Stimulated activated memory B cell treated with anti-CD40 and anti-IgM and Interleukin-4, amounts not matched to agents 10 μg/mL and 1 μg/mL and 100 μg/mL, for 72 hours (primary cell): Measurements from ENCODE around the gene BTBD9.
"Not testable (repeated sequence)": the region's sequence is repeated elsewhere in the genome, so short reads cannot be mapped to it uniquely, and the experiment has no call there.

Experiments used
- ATAC-seq: fragments of 150-1000 bp; cut with Tn5 transposase; 2 replicates; pipeline ENCODE4 v1.10.0; 2021
- H3K27ac Mint-ChIP-seq: one replicate; pipeline ENCODE4 v1.8.0; 2022; ENCODE audit warnings: mild to moderate bottlenecking, mixed read lengths
- H3K27me3 Mint-ChIP-seq: one replicate; pipeline ENCODE4 v1.8.0; 2022; ENCODE audit warnings: mixed read lengths
- H3K36me3 Mint-ChIP-seq: one replicate; pipeline ENCODE4 v1.8.0; 2022; ENCODE audit warnings: mixed read lengths
- H3K4me1 Mint-ChIP-seq: one replicate; pipeline ENCODE4 v1.8.0; 2022; ENCODE audit warnings: mixed read lengths
- H3K4me3 Mint-ChIP-seq: one replicate; pipeline ENCODE4 v1.8.0; 2022; ENCODE audit warnings: mild to moderate bottlenecking, moderate library complexity, mixed read lengths
- H3K9me3 Mint-ChIP-seq: one replicate; pipeline ENCODE4 v1.8.0; 2022; ENCODE audit warnings: mixed read lengths

BTBD9 gene

GRCh38 chr6:38349795-38350194 lies 289.9 kb downstream of the BTBD9 start:
- H3K4me1 Mint-ChIP-seq: peaks cover 20% of the 10 kb centered on the region
- no peak for ATAC-seq
- no peak overlapping the region for H3K27ac Mint-ChIP-seq
- peaks cover 10% of the 10 kb centered on the region for H3K36me3 Mint-ChIP-seq
- H3K9me3 Mint-ChIP-seq: no peaks in the 10 kb centered on the region
- H3K4me3 Mint-ChIP-seq: no peak overlapping the region
- H3K27me3 Mint-ChIP-seq: no peaks in the 10 kb centered on the region

DNA sequence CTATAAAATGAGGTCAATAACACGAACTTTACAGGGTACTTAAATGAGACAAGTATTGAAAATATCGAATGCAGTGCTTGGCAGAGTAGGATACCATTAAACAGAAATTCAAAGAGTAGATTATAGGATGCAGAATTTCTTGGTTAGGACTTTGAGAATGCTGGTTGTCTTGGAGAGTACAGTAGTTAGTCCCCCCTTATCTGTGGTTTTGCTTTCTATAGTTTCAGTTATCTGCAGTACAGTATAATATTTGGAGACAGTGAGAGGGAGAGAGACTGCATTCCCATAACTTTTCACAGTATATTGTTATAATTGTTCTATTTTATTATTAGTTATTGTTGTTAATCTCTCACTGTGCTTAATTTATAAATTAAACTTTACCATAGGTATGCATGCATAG lies 290.5 kb downstream of the BTBD9 start:
- peaks cover 16% of the 10 kb centered on the region for H3K36me3 Mint-ChIP-seq
- no peak overlapping the region for H3K27ac Mint-ChIP-seq
- no peaks in the 10 kb centered on the region for H3K27me3 Mint-ChIP-seq
- H3K9me3 Mint-ChIP-seq: no peaks in the 10 kb centered on the region
- peaks cover 14% of the 10 kb centered on the region for H3K4me1 Mint-ChIP-seq
- no peak for ATAC-seq
- H3K4me3 Mint-ChIP-seq: no peak overlapping the region

DNA sequence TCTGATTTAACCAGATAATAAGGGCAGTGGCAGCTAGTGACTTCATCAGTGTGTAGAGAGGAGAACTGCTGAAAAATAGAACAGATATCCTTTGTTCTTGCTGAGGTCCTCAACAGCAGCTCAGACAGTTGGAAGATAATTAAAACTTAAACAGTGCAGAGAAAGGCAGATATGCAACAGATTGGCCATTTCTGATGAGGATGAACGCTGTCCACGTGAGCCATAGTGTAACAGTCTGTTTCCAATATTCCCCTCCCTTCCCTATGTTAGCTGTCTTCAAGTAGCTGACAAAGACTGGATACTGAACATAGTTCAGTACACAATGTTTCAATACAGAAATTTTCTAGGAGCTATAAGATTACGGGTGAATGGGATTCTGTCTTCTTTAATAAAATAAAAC lies 291.4 kb downstream of the BTBD9 start:
- ATAC-seq: no peak
- no peak overlapping the region for H3K4me3 Mint-ChIP-seq
- H3K9me3 Mint-ChIP-seq: no peaks in the 10 kb centered on the region
- H3K27me3 Mint-ChIP-seq: no peaks in the 10 kb centered on the region
- H3K27ac Mint-ChIP-seq: no peak overlapping the region
- H3K36me3 Mint-ChIP-seq: peaks cover 21% of the 10 kb centered on the region
- H3K4me1 Mint-ChIP-seq: peaks cover 6% of the 10 kb centered on the region

DNA sequence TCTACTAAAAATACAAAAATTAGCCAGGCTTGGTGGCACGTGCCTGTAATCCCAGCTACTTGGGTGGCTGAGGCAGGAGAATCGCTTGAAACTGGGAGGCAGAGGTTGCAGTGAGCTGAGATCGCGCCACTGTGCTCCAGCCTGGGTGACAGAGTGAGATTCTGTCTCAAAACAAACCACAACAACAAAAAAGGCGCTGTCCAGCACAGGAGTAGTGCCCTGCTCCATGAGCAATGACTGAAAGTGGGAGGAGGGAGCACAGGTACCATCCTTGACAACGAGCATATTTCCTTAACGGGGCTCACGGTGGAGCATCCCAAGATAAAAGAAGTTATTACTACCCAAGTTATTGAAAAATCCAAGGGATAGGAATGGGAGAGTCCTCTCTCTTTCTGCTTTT lies 291.9 kb downstream of the BTBD9 start:
- peaks cover 21% of the 10 kb centered on the region for H3K36me3 Mint-ChIP-seq
- H3K27ac Mint-ChIP-seq, H3K4me1 Mint-ChIP-seq, ATAC-seq, H3K9me3 Mint-ChIP-seq, H3K27me3 Mint-ChIP-seq, H3K4me3 Mint-ChIP-seq: not testable (repeated sequence)

- H3K27me3 Mint-ChIP-seq: no peaks in the 10 kb centered on the region
- H3K36me3 Mint-ChIP-seq: peaks cover 25% of the 10 kb centered on the region
- no peak for ATAC-seq
These were observed 293.2 kb downstream of the BTBD9 start for GRCh38 chr6:38346291-38347079.

GRCh38 chr6:38345586-38345985 lies 294.1 kb downstream of the BTBD9 start:
- no peak overlapping the region for H3K27ac Mint-ChIP-seq
- no peak overlapping the region for H3K4me3 Mint-ChIP-seq
- no peak for ATAC-seq
- peaks cover 27% of the 10 kb centered on the region for H3K36me3 Mint-ChIP-seq
- H3K9me3 Mint-ChIP-seq: no peaks in the 10 kb centered on the region
- H3K27me3 Mint-ChIP-seq: no peaks in the 10 kb centered on the region
- no peaks in the 10 kb centered on the region for H3K4me1 Mint-ChIP-seq

More at GRCh38 chr6:38346291-38347079, 293.2 kb downstream of the BTBD9 start:
- H3K27ac Mint-ChIP-seq: no peak overlapping the region
- no peaks in the 10 kb centered on the region for H3K4me1 Mint-ChIP-seq
- H3K9me3 Mint-ChIP-seq: no peaks in the 10 kb centered on the region
- H3K4me3 Mint-ChIP-seq: no peak overlapping the region

GRCh38 chr6:38341496-38341895 lies 298.2 kb downstream of the BTBD9 start:
- H3K27me3 Mint-ChIP-seq: no peaks in the 10 kb centered on the region
- peaks cover 44% of the 10 kb centered on the region for H3K36me3 Mint-ChIP-seq
- peaks cover 8% of the 10 kb centered on the region for H3K4me1 Mint-ChIP-seq
- ATAC-seq: no peak
- peaks cover 6% of the 10 kb centered on the region for H3K9me3 Mint-ChIP-seq
- no peak overlapping the region for H3K4me3 Mint-ChIP-seq
- no peak overlapping the region for H3K27ac Mint-ChIP-seq

DNA sequence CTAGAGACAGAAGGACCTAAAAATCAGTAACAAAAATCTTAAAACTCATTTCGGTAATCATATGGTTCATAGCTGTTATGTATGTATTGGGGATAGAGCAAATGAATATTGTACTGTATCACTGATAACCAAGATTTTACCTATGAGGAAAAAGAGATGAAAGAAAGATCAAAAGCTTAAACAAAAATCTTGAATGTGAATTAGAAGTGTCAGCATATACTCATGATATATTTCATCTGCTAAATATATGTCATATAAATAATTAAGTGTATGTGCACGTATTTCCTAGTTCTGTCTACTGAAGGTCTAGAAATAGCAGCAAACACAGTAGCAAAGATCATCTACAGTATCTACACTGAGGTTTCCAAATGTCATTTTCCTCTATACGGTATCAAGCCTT lies 299.8 kb downstream of the BTBD9 start:
- no peaks in the 10 kb centered on the region for H3K27me3 Mint-ChIP-seq

DNA sequence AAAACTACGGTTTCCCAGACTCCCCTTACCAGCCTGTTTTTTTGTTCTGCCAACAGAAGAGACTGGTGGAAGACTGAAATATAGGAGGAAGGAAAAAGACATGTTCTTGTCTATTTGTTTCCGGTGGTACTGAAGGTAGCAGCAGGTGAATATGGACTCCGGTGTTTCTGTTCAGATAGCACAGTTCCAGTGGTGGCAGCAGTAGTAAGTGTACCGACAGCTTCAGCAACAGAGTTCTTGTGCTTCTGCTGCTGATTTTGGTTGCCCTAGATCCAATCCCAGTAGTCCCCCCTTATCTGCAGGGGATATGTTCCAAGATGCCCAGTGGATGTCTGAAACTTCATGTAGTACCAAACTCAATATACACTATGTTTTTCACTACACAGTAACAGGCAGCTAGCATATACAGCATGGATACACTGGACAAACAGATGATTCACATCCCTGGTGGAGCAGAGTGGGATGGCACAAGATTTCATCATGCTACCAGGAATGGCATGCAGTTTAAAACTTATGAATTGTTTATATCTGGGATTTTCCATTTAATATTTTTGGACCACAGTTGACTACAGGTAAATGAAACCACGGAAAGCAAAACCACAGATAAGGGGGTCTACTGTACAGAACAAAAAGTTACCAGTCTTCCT lies 301.8 kb downstream of the BTBD9 start:
- Mint-ChIP-seq H3K36me3 (peaks cover 50% of the 10 kb centered on the region), H3K9me3 (peaks cover 20% of the 10 kb centered on the region), H3K27ac (no peak overlapping the region), H3K4me3 (no peak overlapping the region), H3K27me3 (no peaks in the 10 kb centered on the region), H3K4me1 (peaks cover 8% of the 10 kb centered on the region)
- no peak for ATAC-seq

More for the DNA sequence above, 299.8 kb downstream of the BTBD9 start:
- Mint-ChIP-seq H3K36me3 (peaks cover 44% of the 10 kb centered on the region), H3K4me3 (no peak overlapping the region), H3K9me3 (peaks cover 10% of the 10 kb centered on the region), H3K27ac (no peak overlapping the region), H3K4me1 (peaks cover 8% of the 10 kb centered on the region)
- ATAC-seq: no peak

DNA sequence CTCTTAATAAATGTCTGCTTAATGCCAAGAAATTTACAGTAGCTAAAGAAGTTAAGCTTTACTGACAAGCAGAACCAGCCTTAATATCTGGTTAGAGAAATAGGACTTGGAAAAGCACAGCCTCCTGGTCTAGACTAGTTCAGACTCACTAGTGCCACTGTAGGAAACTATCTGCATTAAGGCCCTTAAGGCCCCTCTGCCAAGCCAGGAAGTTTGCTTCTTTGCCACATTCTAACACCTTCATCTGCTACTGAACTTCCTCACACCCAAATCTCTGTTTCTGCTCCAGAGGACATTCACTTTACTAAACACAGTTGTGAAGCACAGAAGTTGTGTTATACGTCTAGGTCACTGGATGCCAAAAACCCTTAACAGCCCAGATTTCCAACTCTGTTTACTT lies 302.8 kb downstream of the BTBD9 start:
- Mint-ChIP-seq H3K27me3 (no peaks in the 10 kb centered on the region), H3K27ac (no peak overlapping the region), H3K4me1 (peaks cover 8% of the 10 kb centered on the region), H3K36me3 (peaks cover 53% of the 10 kb centered on the region), H3K4me3 (no peak overlapping the region), H3K9me3 (peaks cover 22% of the 10 kb centered on the region)
- ATAC-seq: no peak

DNA sequence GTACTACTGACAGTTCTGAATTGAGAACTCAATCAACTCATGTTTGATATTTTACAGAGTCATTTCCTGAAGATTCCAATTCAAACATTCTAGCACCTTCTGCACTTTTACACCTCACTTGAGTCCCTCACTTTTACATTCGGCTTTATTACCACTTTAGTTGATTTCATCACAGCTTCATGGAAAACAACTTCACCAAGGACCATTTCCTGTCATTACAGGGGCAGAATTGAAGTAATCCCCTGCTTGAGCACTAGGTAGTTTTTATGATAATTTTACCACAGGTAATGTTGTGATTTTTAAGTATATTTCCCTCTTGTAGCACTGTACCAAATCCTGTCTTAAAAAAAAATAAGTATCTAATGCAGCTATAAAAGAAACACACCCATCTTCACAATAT lies 312.9 kb downstream of the BTBD9 start:
- no peak overlapping the region for H3K4me3 Mint-ChIP-seq
- no peaks in the 10 kb centered on the region for H3K9me3 Mint-ChIP-seq
- no peaks in the 10 kb centered on the region for H3K27me3 Mint-ChIP-seq
- H3K4me1 Mint-ChIP-seq: peaks cover 6% of the 10 kb centered on the region
- peaks cover 22% of the 10 kb centered on the region for H3K36me3 Mint-ChIP-seq
- ATAC-seq: no peak
- no peak overlapping the region for H3K27ac Mint-ChIP-seq

- Mint-ChIP-seq H3K27me3 (no peaks in the 10 kb centered on the region), H3K4me3 (no peak overlapping the region), H3K4me1 (peaks cover 25% of the 10 kb centered on the region), H3K36me3 (peaks cover 25% of the 10 kb centered on the region), H3K27ac (no peak overlapping the region), H3K9me3 (no peaks in the 10 kb centered on the region)
- ATAC-seq: no peak
These were observed 316.5 kb downstream of the BTBD9 start for GRCh38 chr6:38323216-38323615.

- H3K27ac Mint-ChIP-seq: no peak overlapping the region
- no peaks in the 10 kb centered on the region for H3K9me3 Mint-ChIP-seq
- H3K4me3 Mint-ChIP-seq: no peak overlapping the region
- no peaks in the 10 kb centered on the region for H3K27me3 Mint-ChIP-seq
- peaks cover 32% of the 10 kb centered on the region for H3K4me1 Mint-ChIP-seq
- no peak for ATAC-seq
- peaks cover 24% of the 10 kb centered on the region for H3K36me3 Mint-ChIP-seq
These were observed 317.6 kb downstream of the BTBD9 start for GRCh38 chr6:38322138-38322537.

GRCh38 chr6:38320843-38321242 lies 318.9 kb downstream of the BTBD9 start:
- Mint-ChIP-seq H3K4me3 (peak overlapping the region; percentile 33), H3K9me3 (no peaks in the 10 kb centered on the region), H3K27ac (peak overlapping the region; percentile 66), H3K4me1 (peaks cover 45% of the 10 kb centered on the region), H3K36me3 (peaks cover 18% of the 10 kb centered on the region), H3K27me3 (no peaks in the 10 kb centered on the region)
- ATAC-seq: peak; percentile 70

DNA sequence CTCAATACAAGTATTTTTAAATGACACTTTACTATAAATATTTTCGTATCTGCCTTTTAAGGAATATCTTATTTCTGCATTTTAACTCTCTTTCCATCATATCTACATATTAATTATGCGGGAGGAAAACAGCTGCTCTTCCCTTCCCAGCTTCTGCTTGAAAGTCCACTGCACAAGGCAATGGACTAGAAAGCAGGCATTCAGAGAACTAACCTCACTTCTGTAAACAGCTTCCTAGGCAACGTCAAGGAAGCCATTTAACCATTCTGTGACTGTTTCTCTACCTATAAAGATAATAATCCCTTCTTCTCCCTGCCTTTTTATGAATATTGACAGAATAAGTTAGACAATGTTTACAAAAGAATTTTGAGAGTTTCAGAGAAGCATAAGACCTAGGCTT lies 319.4 kb downstream of the BTBD9 start:
- Mint-ChIP-seq H3K4me3 (peak overlapping the region; percentile 8), H3K27ac (peak overlapping the region; percentile 66), H3K36me3 (peaks cover 17% of the 10 kb centered on the region), H3K9me3 (no peaks in the 10 kb centered on the region), H3K27me3 (no peaks in the 10 kb centered on the region), H3K4me1 (peaks cover 47% of the 10 kb centered on the region)
- no peak for ATAC-seq
